Measurements from ENCODE around the gene LAMB3. TPM values are rescaled to one million over a fixed set of nuclear protein-coding genes. Genes with fewer than 3 reads are reported as not detected.
A peak's percentile ranks its signal among the peaks of the same experiment; 100 is the strongest.

LAMB3 gene
- total and polyA plus RNA-seq, 12 donors, result 1.6 to 6.0 (median 3.7) TPM

GRCh38 chr1:209567698-209568175 lies 84.5 kb downstream of the LAMB3 start:
- Histone ChIP-seq H3K4me1 (peaks cover 0 to 4% (median 0%) of the 10 kb centered on the region in 9 donors), H3K27ac (no peak overlapping the region), H3K27me3 (peaks cover 0 to 27% (median 20%) of the 10 kb centered on the region in 7 donors), H3K9me3 (no peaks in the 10 kb centered on the region), H3K36me3 (no peaks in the 10 kb centered on the region), H3K4me3 (no peak overlapping the region)
- no peak for DNase-seq
- ATAC-seq, result no peak
- intact Hi-C loops (cut with DNase I), result loop anchor here in 7 of 10 donors (5.0 to 10.0 kb wide), 5 partner anchors 213 to 420 kb away; no protein-coding TSS in a partner anchor
- WGBS, 2 donors, result 65 to 66% methylated on average over 1 of the region's 1 CpG
- TF ChIP-seq, protein P1, sequence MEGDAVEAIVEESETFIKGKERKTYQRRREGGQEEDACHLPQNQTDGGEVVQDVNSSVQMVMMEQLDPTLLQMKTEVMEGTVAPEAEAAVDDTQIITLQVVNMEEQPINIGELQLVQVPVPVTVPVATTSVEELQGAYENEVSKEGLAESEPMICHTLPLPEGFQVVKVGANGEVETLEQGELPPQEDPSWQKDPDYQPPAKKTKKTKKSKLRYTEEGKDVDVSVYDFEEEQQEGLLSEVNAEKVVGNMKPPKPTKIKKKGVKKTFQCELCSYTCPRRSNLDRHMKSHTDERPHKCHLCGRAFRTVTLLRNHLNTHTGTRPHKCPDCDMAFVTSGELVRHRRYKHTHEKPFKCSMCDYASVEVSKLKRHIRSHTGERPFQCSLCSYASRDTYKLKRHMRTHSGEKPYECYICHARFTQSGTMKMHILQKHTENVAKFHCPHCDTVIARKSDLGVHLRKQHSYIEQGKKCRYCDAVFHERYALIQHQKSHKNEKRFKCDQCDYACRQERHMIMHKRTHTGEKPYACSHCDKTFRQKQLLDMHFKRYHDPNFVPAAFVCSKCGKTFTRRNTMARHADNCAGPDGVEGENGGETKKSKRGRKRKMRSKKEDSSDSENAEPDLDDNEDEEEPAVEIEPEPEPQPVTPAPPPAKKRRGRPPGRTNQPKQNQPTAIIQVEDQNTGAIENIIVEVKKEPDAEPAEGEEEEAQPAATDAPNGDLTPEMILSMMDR (IDR thresholded peaks at IDR 0.05), result no peak

GRCh38 chr1:209565759-209566678 lies 86.2 kb downstream of the LAMB3 start:
- Histone ChIP-seq H3K9me3 (no peaks in the 10 kb centered on the region), H3K4me1 (peaks cover 0 to 4% (median 0%) of the 10 kb centered on the region in 9 donors), H3K4me3 (no peak overlapping the region), H3K36me3 (no peaks in the 10 kb centered on the region), H3K27me3 (peaks cover 0 to 32% (median 12%) of the 10 kb centered on the region in 7 donors), H3K27ac (no peak overlapping the region)
- 37 to 41% methylated on average over 15 of the region's 15 CpGs for WGBS, 2 donors
- peak; percentile 79 to 91 (median 88) for ATAC-seq
- TF ChIP-seq, protein P1 (IDR thresholded peaks at IDR 0.05), result peak; percentile 38 to 83 (median 76)
- DNase-seq, result peak; percentile 50 to 79
- intact Hi-C loops (cut with DNase I), result loop anchor here in 7 of 10 donors (5.0 to 10.0 kb wide), 5 partner anchors 211 to 421 kb away; no protein-coding TSS in a partner anchor

Small RNAs within 50 kb of the gene (microRNA-seq; reads per million reads assigned to microRNA genes)
- gene MIR4260, result 0 reads per million in 2 donors

Other genes with a start within 250 kb of the LAMB3 start
- under 1 TPM in 3 of 10 donors, not detected in 7; 0.11 to 0.71 (median 0.21) TPM for gene CAMK1G, start 68.7 kb downstream of the LAMB3 start, total RNA-seq
- gene CAMK1G, start 68.7 kb downstream of the LAMB3 start, polyA plus RNA-seq, result not detected
- gene G0S2, start 23.0 kb upstream of the LAMB3 start, total RNA-seq, result 100 to 1,000 TPM in 7 of 10 donors, 10 to 100 TPM in 3; 75.3 to 491 (median 131) TPM
- 100 to 1,000 TPM in 1 of 2 donors, 10 to 100 TPM in 1; 90.0 to 223 TPM for gene G0S2, start 23.0 kb upstream of the LAMB3 start, polyA plus RNA-seq
- gene HSD11B1, start 52.4 kb upstream of the LAMB3 start, total RNA-seq, result 10 to 100 TPM in 1 of 10 donors, 1 to 10 TPM in 9; 1.3 to 15.7 (median 3.0) TPM
- gene HSD11B1, start 52.4 kb upstream of the LAMB3 start, polyA plus RNA-seq, result 1 to 10 TPM in 1 of 2 donors, under 1 TPM in 1; 0.59 to 7.2 TPM
- gene TRAF3IP3, start 103.6 kb upstream of the LAMB3 start, total RNA-seq, result 1 to 10 TPM in 4 of 10 donors, under 1 TPM in 6; 0.45 to 8.0 (median 0.85) TPM
- under 1 TPM; 0.58 to 0.59 TPM for gene TRAF3IP3, start 103.6 kb upstream of the LAMB3 start, polyA plus RNA-seq
- 1 to 10 TPM; 1.2 to 2.8 (median 1.9) TPM for gene C1orf74, start 132.1 kb upstream of the LAMB3 start, total RNA-seq
- 1 to 10 TPM; 1.0 to 1.2 TPM for gene C1orf74, start 132.1 kb upstream of the LAMB3 start, polyA plus RNA-seq
- 10 to 100 TPM; 25.1 to 69.4 (median 43.8) TPM for gene IRF6, start 153.7 kb upstream of the LAMB3 start, total RNA-seq
- 10 to 100 TPM in 1 of 2 donors, 1 to 10 TPM in 1; 1.2 to 11.3 TPM for gene IRF6, start 153.7 kb upstream of the LAMB3 start, polyA plus RNA-seq
- 1 to 10 TPM; 2.3 to 4.2 (median 3.4) TPM for gene UTP25, start 175.5 kb upstream of the LAMB3 start, total RNA-seq
- 1 to 10 TPM in 1 of 2 donors, under 1 TPM in 1; 0.73 to 1.5 TPM for gene UTP25, start 175.5 kb upstream of the LAMB3 start, polyA plus RNA-seq

All from heart right ventricle (tissue), 16 donors.